PFSK-1 (cell line): ENCODE measurements around the gene GPR176.

Source experiments
- FOXP2 ChIP-seq: optimal IDR thresholded peaks from 2 replicates; pipeline ENCODE3; 2011; ENCODE audit warnings: borderline replicate concordance, control low read depth, inconsistent platforms; ENCODE audit not compliant: insufficient read depth; ENCODE audit errors: extremely low read length, extremely low read depth
- POLR2AphosphoS5 ChIP-seq: IDR thresholded peaks from 2 replicates; pipeline ENCODE4 v1.6.1; 2012; ENCODE audit warnings: low read depth, mild to moderate bottlenecking, control low read depth, low read length, moderate library complexity
- SIN3A ChIP-seq: IDR thresholded peaks from 2 replicates; pipeline ENCODE4 v1.6.1; 2012; ENCODE audit warnings: mild to moderate bottlenecking, low read length, moderate library complexity, borderline replicate concordance; ENCODE audit not compliant: insufficient read depth
- TAF1 ChIP-seq: IDR thresholded peaks from 2 replicates; pipeline ENCODE4 v1.6.1; 2012; ENCODE audit warnings: low read length, control low read depth, borderline replicate concordance; ENCODE audit not compliant: insufficient read depth
- TF ChIP-seq, protein P1 (sequence below), 2 experiments: IDR thresholded peaks; 2 replicates each; pipeline versions ENCODE4 v1.6.1 to v1.8.0; 2011 to 2012; ENCODE audit warnings: low read depth in 2 of 2, low read length in 2 of 2, control low read depth in 1 of 2, inconsistent platforms in 1 of 2, mild to moderate bottlenecking in 1 of 2, moderate library complexity in 1 of 2; ENCODE audit not compliant: insufficient read depth in 1 of 2

DNA sequence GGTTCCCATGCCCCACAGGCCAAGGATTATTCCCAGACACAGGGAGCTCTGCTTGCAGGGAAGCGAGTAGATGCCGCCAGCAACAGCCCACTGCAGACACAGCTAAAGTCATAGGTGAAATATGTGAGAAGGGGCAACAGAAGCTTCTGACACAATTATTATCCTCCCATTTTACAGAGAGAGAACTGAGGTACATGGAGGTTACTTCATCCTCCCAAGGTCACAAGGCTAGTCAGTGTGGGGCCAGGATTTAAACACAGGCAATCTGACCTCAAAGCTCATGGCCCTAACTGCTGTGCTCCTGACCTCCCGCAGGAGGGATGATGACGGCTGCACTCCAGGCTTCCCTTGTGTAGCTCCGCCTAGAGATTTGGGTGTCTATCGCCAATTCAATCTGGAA is 121.7 kb downstream of the GPR176 start:
- no peak for TF ChIP-seq SIN3A
- TF ChIP-seq POLR2AphosphoS5: no peak
- TF ChIP-seq, protein P1, sequence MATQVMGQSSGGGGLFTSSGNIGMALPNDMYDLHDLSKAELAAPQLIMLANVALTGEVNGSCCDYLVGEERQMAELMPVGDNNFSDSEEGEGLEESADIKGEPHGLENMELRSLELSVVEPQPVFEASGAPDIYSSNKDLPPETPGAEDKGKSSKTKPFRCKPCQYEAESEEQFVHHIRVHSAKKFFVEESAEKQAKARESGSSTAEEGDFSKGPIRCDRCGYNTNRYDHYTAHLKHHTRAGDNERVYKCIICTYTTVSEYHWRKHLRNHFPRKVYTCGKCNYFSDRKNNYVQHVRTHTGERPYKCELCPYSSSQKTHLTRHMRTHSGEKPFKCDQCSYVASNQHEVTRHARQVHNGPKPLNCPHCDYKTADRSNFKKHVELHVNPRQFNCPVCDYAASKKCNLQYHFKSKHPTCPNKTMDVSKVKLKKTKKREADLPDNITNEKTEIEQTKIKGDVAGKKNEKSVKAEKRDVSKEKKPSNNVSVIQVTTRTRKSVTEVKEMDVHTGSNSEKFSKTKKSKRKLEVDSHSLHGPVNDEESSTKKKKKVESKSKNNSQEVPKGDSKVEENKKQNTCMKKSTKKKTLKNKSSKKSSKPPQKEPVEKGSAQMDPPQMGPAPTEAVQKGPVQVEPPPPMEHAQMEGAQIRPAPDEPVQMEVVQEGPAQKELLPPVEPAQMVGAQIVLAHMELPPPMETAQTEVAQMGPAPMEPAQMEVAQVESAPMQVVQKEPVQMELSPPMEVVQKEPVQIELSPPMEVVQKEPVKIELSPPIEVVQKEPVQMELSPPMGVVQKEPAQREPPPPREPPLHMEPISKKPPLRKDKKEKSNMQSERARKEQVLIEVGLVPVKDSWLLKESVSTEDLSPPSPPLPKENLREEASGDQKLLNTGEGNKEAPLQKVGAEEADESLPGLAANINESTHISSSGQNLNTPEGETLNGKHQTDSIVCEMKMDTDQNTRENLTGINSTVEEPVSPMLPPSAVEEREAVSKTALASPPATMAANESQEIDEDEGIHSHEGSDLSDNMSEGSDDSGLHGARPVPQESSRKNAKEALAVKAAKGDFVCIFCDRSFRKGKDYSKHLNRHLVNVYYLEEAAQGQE (IDR thresholded peaks at IDR 0.05; ENCODE audit: insufficient read depth in 1 of 2, low read depth in 2 of 2, low read length in 2 of 2): no peak
- TF ChIP-seq TAF1: no peak
- no peak for TF ChIP-seq FOXP2
